Progenitor cell of endocrine pancreas (in vitro differentiated cells): ENCODE results near the gene SRP9. TPM values are rescaled to one million over a fixed set of nuclear protein-coding genes. Genes with fewer than 3 reads are reported as not detected.
A peak's percentile ranks its signal among the peaks of the same experiment; 100 is the strongest.

Experiments used
- DNase-seq: peaks from one replicate; pipeline ENCODE4 v3.0.0; 2021; ENCODE audit warnings: low spot score; ENCODE audit not compliant: unreplicated experiment
- H3K27ac Mint-ChIP-seq: 2 replicates; pipeline ENCODE4 v1.8.0; 2021; ENCODE audit warnings: mild to moderate bottlenecking, moderate library complexity, mixed read lengths
- H3K27me3 Mint-ChIP-seq: 2 replicates; pipeline ENCODE4 v1.8.0; 2021; ENCODE audit warnings: mixed read lengths
- H3K36me3 Mint-ChIP-seq: 2 replicates; pipeline ENCODE4 v1.8.0; 2022; ENCODE audit warnings: mixed read lengths; ENCODE audit not compliant: insufficient read depth
- H3K4me1 Mint-ChIP-seq: 2 replicates; pipeline ENCODE4 v1.8.0; 2021; ENCODE audit warnings: low read depth, mixed read lengths
- H3K4me3 Mint-ChIP-seq: 2 replicates; pipeline ENCODE4 v1.8.0; 2021; ENCODE audit warnings: low read depth, mild to moderate bottlenecking, moderate library complexity, mixed read lengths
- H3K9me3 Mint-ChIP-seq: 2 replicates; pipeline ENCODE4 v1.8.0; 2021; ENCODE audit warnings: low read depth, mixed read lengths
- CTCF ChIP-seq: fragments of 200-600 bp; sonication (generic); IDR thresholded peaks from one replicate; pipeline ENCODE4 v1.5.0; 2021; ENCODE audit warnings: antibody characterized with exemption, mild to moderate bottlenecking; ENCODE audit not compliant: unreplicated experiment
- total RNA-seq: library from RNA; stranded (reverse); gene quantifications from 2 replicates; pipeline ENCODE4 v1.2.1, GENCODE V29; 2021

SRP9 gene
- total RNA-seq, 1 donor from 2014 or later = 423 TPM

- peaks cover 8% of the 10 kb centered on the region for H3K36me3 Mint-ChIP-seq
- H3K27ac Mint-ChIP-seq = peak overlapping the region; percentile 84
- H3K4me3 Mint-ChIP-seq = no peak overlapping the region
These were observed 46.2 kb downstream of the SRP9 start for GRCh38 chr1:225823811-225824261.

GRCh38 chr1:225824533-225824941 is 46.9 kb downstream of the SRP9 start:
- Mint-ChIP-seq H3K4me3 (no peak overlapping the region), H3K27me3 (no peaks in the 10 kb centered on the region), H3K36me3 (peaks cover 10% of the 10 kb centered on the region), H3K9me3 (no peaks in the 10 kb centered on the region), H3K4me1 (peaks cover 32% of the 10 kb centered on the region), H3K27ac (peak overlapping the region; percentile 84)
- no peak for TF ChIP-seq CTCF
- no peak for DNase-seq

More at GRCh38 chr1:225823811-225824261, 46.2 kb downstream of the SRP9 start:
- Mint-ChIP-seq H3K9me3 (no peaks in the 10 kb centered on the region), H3K4me1 (peaks cover 32% of the 10 kb centered on the region), H3K27me3 (no peaks in the 10 kb centered on the region)
- TF ChIP-seq CTCF = no peak
- DNase-seq = no peak

GRCh38 chr1:225825078-225825477 is 47.5 kb downstream of the SRP9 start:
- Mint-ChIP-seq H3K27me3 (no peaks in the 10 kb centered on the region), H3K4me3 (peak overlapping the region; percentile 8), H3K27ac (peak overlapping the region; percentile 74), H3K36me3 (peaks cover 9% of the 10 kb centered on the region), H3K9me3 (no peaks in the 10 kb centered on the region), H3K4me1 (peaks cover 32% of the 10 kb centered on the region)
- DNase-seq = no peak
- TF ChIP-seq CTCF = no peak

GRCh38 chr1:225825607-225826007 is 48.0 kb downstream of the SRP9 start:
- H3K27me3 Mint-ChIP-seq = no peaks in the 10 kb centered on the region
- DNase-seq = no peak
- peaks cover 8% of the 10 kb centered on the region for H3K36me3 Mint-ChIP-seq
- TF ChIP-seq CTCF = no peak
- H3K27ac Mint-ChIP-seq = no peak overlapping the region
- no peaks in the 10 kb centered on the region for H3K9me3 Mint-ChIP-seq
- H3K4me1 Mint-ChIP-seq = peaks cover 28% of the 10 kb centered on the region
- no peak overlapping the region for H3K4me3 Mint-ChIP-seq

GRCh38 chr1:225827076-225827475 is 49.5 kb downstream of the SRP9 start:
- H3K27me3 Mint-ChIP-seq = no peaks in the 10 kb centered on the region
- TF ChIP-seq CTCF = no peak
- DNase-seq = no peak
- peaks cover 25% of the 10 kb centered on the region for H3K4me1 Mint-ChIP-seq
- H3K27ac Mint-ChIP-seq = no peak overlapping the region
- H3K9me3 Mint-ChIP-seq = no peaks in the 10 kb centered on the region
- no peak overlapping the region for H3K4me3 Mint-ChIP-seq
- H3K36me3 Mint-ChIP-seq = peaks cover 13% of the 10 kb centered on the region
